ENCODE data around the gene SUN1. TPM values are rescaled to one million over a fixed set of nuclear protein-coding genes. Genes with fewer than 3 reads are reported as not detected.

SUN1 gene
- total and polyA plus RNA-seq, 2 of the 8 experiments (the other 6 are each of a cell fraction or from before 2014, with no cell fraction given) = 108 to 158 TPM

GRCh38 chr7:904847-905246 lies 72.6 kb downstream of the SUN1 start:
- TF ChIP-seq SRF (IDR thresholded peaks at IDR 0.05; ENCODE audit: low read depth, low read length) (no peak), E2F6 (IDR thresholded peaks at IDR 0.05) (no peak), GABPA (IDR thresholded peaks at IDR 0.05; ENCODE audit: borderline replicate concordance, insufficient read depth, low read length) (no peak), RXRA (IDR thresholded peaks at IDR 0.05; ENCODE audit: insufficient read depth, low read depth, low read length) (no peak)
- Histone ChIP-seq H4K91ac (replicated peaks; ENCODE audit: insufficient read length, low read length) (no peak overlapping the region), H2AK5ac (ENCODE audit: low read depth, low read length) (no peak overlapping the region), H3K18ac (ENCODE audit: extremely low read depth, low read length) (no peak overlapping the region), H3K79me1 (ENCODE audit: low read depth, low read length) (no peaks in the 10 kb centered on the region; the same call in 1 of the 2 replicates), H2AFZ (ENCODE audit: low read length) (no peak overlapping the region), H3K56ac (replicated peaks; ENCODE audit: insufficient read length, low read depth, low read length) (no peak overlapping the region), H3K23me2 (ENCODE audit: low read depth, low read length) (no peaks in the 10 kb centered on the region; the same call in 1 of the 2 replicates), H3K23ac (ENCODE audit: insufficient read length) (no peak overlapping the region), H3K4me3 (ENCODE audit: extremely low read depth in 1 of 4, insufficient read depth in 2 of 4, low read depth in 3 of 4, low read length in 4 of 4) (no peak overlapping the region), H3K27ac (ENCODE audit: low read depth, low read length) (no peak overlapping the region), H3K14ac (ENCODE audit: insufficient read length) (no peak overlapping the region), H4K20me1 (replicated peaks in 1 of 2; ENCODE audit: control insufficient read depth in 1 of 2, insufficient read depth in 2 of 2, low read length in 2 of 2) (peaks cover 0 to 2% of the 10 kb centered on the region in 2 experiments), H3K79me2 (ENCODE audit: control insufficient read depth in 1 of 2, insufficient read depth in 2 of 2, low read length in 2 of 2) (no peaks in the 10 kb centered on the region), H2BK12ac (ENCODE audit: low read depth, low read length) (no peak overlapping the region), H3K9me3 (ENCODE audit: insufficient read depth in 2 of 2, low read depth in 1 of 2, low read length in 1 of 2) (no peaks in the 10 kb centered on the region), H4K5ac (ENCODE audit: insufficient read length, low read depth, low read length) (no peak overlapping the region), H3K36me3 (ENCODE audit: control insufficient read depth in 2 of 4, insufficient read depth in 4 of 4, low read length in 3 of 4) (no peaks in the 10 kb centered on the region), H2BK20ac (ENCODE audit: low read length) (no peak overlapping the region), H4K8ac (ENCODE audit: extremely low read depth, insufficient read depth, low read length) (no peak overlapping the region), H2BK15ac (ENCODE audit: low read length) (no peak overlapping the region), H3K27me3 (replicated peaks in 1 of 4; ENCODE audit: control insufficient read depth in 3 of 4, extremely low read depth in 1 of 4, insufficient read depth in 3 of 4, low read length in 3 of 4) (peaks cover 0 to 10% (median 8%) of the 10 kb centered on the region in 4 experiments; a peak in 4 of 7 replicates), H3K9ac (replicated peaks in 1 of 4; ENCODE audit: extremely low read depth in 1 of 4, low read depth in 3 of 4, low read length in 3 of 4) (no peak overlapping the region), H3K4ac (replicated peaks; ENCODE audit: insufficient read length, low read depth, low read length) (no peak overlapping the region), H2BK120ac (replicated peaks; ENCODE audit: low read depth, low read length) (no peak overlapping the region), H3K4me1 (replicated peaks in 1 of 4; ENCODE audit: control insufficient read depth in 3 of 4, insufficient read depth in 4 of 4, low read length in 3 of 4) (peaks cover 0 to 10% (median 6%) of the 10 kb centered on the region in 4 experiments; a peak in 5 of 7 replicates), H2BK5ac (ENCODE audit: low read depth, low read length) (no peak overlapping the region), H3K4me2 (ENCODE audit: insufficient read depth in 1 of 2, low read depth in 2 of 2, low read length in 2 of 2) (no peak overlapping the region)
- POLR2A ChIA-PET (ENCODE audit: partially characterized antibody) = no interaction called here
- DNase-seq (ENCODE audit: low read depth in 1 of 2, low spot score in 2 of 2) (no peak), FAIRE-seq (no peak)
- CTCF ChIA-PET (ENCODE audit: partially characterized antibody) = no interaction called here
- 88% methylated on average over 11 of the region's 20 CpGs; no CpG with 5 or more reads in 1 of the 2 experiments for WGBS, 2 experiments (ENCODE audit: extremely low coverage in 1 of 2, insufficient coverage in 1 of 2, insufficient read length in 1 of 2, insufficient replicate concordance in 2 of 2, low coverage in 1 of 2, low lambda C conversion rate in 2 of 2, missing lambda C conversion rate in 1 of 2)
